Diencephalon (tissue), 1 donor: ENCODE results near the gene HYKK. TPM values are rescaled to one million over a fixed set of nuclear protein-coding genes. Genes with fewer than 3 reads are reported as not detected.

Experiments used
- total RNA-seq: library from RNA; depleted of rRNA; stranded (reverse); fragments of >200 nt; gene quantifications from one replicate; pipeline ENCODE4 v1.2.3, GENCODE V29; 2014

Gene HYKK, protein sequence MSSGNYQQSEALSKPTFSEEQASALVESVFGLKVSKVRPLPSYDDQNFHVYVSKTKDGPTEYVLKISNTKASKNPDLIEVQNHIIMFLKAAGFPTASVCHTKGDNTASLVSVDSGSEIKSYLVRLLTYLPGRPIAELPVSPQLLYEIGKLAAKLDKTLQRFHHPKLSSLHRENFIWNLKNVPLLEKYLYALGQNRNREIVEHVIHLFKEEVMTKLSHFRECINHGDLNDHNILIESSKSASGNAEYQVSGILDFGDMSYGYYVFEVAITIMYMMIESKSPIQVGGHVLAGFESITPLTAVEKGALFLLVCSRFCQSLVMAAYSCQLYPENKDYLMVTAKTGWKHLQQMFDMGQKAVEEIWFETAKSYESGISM
- 0.92 TPM for total RNA-seq

DNA sequence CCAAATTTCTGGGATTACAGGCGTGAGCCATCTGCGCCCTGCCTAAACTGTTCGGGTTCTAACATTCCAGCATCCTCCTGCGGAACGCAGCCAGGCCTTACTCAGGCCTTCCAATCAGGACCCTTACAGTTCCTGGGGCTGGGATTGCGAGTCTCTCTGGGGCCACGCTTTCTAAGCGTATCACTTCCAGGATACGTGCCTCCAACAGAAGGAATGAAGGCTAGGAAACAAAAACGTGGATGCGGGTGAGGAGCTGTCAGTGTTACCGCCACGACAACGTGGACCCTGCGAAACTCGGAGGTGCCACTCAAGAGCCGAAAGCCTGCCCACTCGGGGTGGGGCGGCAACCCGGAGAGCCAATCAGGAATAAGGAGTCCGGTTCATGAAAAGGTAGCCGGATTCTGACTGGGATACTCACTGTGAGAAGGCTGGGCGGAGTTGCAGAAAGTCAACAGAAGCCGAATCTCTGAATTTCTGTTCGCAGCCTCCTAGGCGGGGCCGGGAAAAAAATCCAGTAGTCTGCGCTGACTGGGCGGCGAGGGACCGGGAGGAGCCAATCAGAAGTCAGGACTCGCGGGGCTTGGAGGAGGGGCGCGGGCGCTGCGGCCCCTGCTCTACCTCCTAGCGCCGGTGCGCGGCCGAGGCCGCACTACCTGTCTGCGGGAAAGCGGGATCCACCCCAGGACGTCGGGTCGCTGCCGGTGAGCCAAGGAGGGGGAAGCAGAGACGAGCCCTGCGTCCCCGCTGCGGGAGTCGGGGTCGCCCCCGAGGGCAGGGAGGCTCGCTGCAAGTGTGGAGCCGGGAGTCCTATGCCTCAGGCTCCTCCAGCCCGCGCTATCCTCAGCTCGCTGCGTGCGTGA is at the start of gene HYKK:
Gene HYKK (plus strand): TSS at position 607 of the 860 bp plus-strand sequence. CDS start 5,512 bp downstream, outside the sequence.

DNA sequence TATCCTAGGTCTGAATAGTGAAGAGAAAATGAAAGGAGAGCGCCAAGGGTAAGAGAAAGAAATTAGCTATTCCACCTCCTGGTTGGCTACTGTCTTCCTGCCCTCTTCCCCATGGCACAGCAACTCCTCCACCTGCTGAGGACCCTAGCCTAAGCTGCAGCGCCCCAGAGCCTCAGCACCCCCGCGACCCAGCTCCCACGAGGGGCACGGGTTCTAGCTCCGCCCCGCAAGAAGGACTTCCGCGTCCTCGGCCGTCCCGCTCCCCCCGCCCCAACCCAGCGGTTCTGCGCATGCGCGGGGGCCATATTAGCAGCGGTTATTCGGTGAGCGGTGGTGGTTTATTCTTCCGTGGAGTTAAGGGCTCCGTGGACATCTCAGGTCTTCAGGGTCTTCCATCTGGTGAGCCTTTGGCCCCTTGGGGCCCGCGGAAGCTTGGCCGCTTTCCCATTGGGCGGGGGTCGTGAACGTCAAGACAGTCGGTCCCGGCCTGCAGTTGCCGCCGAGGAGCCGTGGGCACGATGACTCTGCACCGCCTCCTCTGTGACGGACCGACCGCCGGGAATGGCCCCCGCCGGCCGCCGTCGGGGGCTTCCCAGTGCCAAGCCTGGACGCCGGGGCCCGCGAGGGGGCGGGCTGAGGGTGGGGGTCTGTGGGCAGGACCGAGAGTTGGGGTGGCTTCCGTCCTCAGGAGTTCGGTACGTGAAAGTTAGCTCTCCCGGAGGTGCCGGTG is 32.9 kb downstream of the HYKK start, which contains the start of gene PSMA4:
Gene PSMA4 (plus strand): TSS at position 304 of the 730 bp plus-strand sequence. CDS start 1,484 bp downstream, outside the sequence.

DNA sequence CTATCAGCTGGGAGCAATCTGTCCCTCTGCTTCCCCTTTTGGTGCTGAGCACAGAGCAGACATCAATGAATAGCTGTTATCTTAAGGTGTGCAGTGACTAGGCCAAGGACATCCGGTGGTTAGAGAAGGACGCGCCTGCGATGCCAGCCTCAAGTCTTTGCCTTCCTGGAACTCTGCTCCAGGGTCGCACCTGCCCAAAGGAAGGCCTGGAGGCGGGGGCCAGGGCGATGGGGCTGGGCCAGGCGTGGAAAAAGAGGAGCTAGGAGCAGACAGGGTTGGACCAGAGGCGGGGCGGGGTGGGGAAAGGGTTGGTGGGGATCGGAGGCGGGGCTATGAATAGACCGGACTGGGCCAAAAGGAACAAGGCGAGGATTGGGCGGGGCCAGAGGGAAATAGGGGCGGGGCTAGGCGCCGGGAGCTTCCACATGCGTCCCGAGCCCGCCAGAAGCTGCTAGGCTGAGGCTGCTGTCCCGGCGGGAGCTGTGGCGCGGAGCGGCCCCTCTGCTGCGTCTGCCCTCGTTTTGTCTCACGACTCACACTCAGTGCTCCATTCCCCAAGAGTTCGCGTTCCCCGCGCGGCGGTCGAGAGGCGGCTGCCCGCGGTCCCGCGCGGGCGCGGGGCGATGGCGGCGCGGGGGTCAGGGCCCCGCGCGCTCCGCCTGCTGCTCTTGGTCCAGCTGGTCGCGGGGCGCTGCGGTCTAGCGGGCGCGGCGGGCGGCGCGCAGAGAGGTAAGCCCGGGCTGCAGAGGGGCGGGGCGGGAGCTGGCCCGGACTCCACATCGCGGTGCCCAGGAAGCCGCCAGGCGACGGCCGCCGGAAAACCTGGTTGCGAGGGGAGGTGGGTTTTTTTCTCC is 57.9 kb downstream of the HYKK start, which contains the start of gene CHRNA5:
Gene CHRNA5 (plus strand): TSS at position 424 of the 854 bp plus-strand sequence. CDS start 200 bp downstream, at position 624.

Other genes starting within 250 kb of the HYKK start
- 42.7 TPM for gene DNAJA4, start 243.0 kb upstream of the HYKK start, total RNA-seq
- gene SKIC8, start 208.0 kb upstream of the HYKK start, total RNA-seq, result 61.1 TPM
- gene CRABP1, start 167.2 kb upstream of the HYKK start, total RNA-seq, result 37.6 TPM
- gene IREB2, start 69.4 kb upstream of the HYKK start, total RNA-seq, result 73.6 TPM
- 133 TPM for gene PSMA4, start 32.9 kb downstream of the HYKK start, total RNA-seq
- 7.6 TPM for gene CHRNA5, start 57.9 kb downstream of the HYKK start, total RNA-seq
- 4.8 TPM for gene CHRNA3, start 113.4 kb downstream of the HYKK start, total RNA-seq
- gene CHRNB4, start 133.6 kb downstream of the HYKK start, total RNA-seq, result 1.8 TPM